Measurements from ENCODE around the gene AAK1.
A peak's percentile ranks its signal among the peaks of the same experiment; 100 is the strongest.

The AAK1 gene

GRCh38 chr2:69549421-69549820 is 94.1 kb downstream of the AAK1 start:
- DNase-seq (ENCODE audit: low read depth) = peak; percentile 64
- TF ChIP-seq, protein P1, sequence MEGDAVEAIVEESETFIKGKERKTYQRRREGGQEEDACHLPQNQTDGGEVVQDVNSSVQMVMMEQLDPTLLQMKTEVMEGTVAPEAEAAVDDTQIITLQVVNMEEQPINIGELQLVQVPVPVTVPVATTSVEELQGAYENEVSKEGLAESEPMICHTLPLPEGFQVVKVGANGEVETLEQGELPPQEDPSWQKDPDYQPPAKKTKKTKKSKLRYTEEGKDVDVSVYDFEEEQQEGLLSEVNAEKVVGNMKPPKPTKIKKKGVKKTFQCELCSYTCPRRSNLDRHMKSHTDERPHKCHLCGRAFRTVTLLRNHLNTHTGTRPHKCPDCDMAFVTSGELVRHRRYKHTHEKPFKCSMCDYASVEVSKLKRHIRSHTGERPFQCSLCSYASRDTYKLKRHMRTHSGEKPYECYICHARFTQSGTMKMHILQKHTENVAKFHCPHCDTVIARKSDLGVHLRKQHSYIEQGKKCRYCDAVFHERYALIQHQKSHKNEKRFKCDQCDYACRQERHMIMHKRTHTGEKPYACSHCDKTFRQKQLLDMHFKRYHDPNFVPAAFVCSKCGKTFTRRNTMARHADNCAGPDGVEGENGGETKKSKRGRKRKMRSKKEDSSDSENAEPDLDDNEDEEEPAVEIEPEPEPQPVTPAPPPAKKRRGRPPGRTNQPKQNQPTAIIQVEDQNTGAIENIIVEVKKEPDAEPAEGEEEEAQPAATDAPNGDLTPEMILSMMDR (IDR thresholded peaks at IDR 0.05; ENCODE audit: low read length, missing control alignments) = no peak

GRCh38 chr2:69547984-69548715 is 95.4 kb downstream of the AAK1 start:
- H3K4me3 ChIP-seq (replicated peaks; ENCODE audit: low read depth, low read length) = no peak overlapping the region
- DNase-seq (ENCODE audit: low read depth) = peak; percentile 43
- TF ChIP-seq, protein P1 (IDR thresholded peaks at IDR 0.05; ENCODE audit: low read length, missing control alignments) = no peak

More at GRCh38 chr2:69549421-69549820, 94.1 kb downstream of the AAK1 start:
- H3K4me3 ChIP-seq (replicated peaks; ENCODE audit: low read depth, low read length) = no peak overlapping the region

DNA sequence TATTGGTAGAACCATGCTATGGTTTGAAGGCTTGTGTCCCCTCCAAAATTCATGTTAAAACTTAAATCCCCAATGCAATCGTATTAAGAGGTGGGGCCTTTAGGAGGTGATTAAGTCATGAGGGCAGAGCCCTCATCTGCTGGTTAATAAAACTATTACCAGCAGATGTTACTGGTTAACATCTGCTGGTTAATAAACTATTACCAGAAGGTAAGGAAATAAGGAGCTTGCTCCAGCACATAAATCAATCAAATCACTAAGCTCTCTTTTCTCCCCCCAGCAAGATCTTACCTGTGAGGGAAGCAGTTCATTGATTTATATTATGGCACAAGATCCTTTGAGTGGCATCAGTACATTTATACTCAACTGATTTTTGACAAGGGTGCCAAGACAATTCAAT is 96.9 kb downstream of the AAK1 start:
- no peak overlapping the region for H3K4me3 ChIP-seq (replicated peaks; ENCODE audit: low read depth, low read length)
- TF ChIP-seq, protein P1 (IDR thresholded peaks at IDR 0.05; ENCODE audit: low read length, missing control alignments) = no peak
- DNase-seq (ENCODE audit: low read depth) = no peak

GRCh38 chr2:69545477-69545932 is 98.0 kb downstream of the AAK1 start:
- TF ChIP-seq, protein P1 (IDR thresholded peaks at IDR 0.05; ENCODE audit: low read length, missing control alignments) = no peak

GRCh38 chr2:69544951-69545350 is 98.6 kb downstream of the AAK1 start:
- no peak overlapping the region for H3K4me3 ChIP-seq (replicated peaks; ENCODE audit: low read depth, low read length)
- TF ChIP-seq, protein P1 (IDR thresholded peaks at IDR 0.05; ENCODE audit: low read length, missing control alignments) = no peak
- DNase-seq (ENCODE audit: low read depth) = peak; percentile 55

More at GRCh38 chr2:69545477-69545932, 98.0 kb downstream of the AAK1 start:
- no peak for DNase-seq (ENCODE audit: low read depth)
- no peak overlapping the region for H3K4me3 ChIP-seq (replicated peaks; ENCODE audit: low read depth, low read length)

GRCh38 chr2:69539549-69539908 is 104.0 kb downstream of the AAK1 start:
- DNase-seq (ENCODE audit: low read depth) = no peak
- no peak overlapping the region for H3K4me3 ChIP-seq (replicated peaks; ENCODE audit: low read depth, low read length)
- TF ChIP-seq, protein P1 (IDR thresholded peaks at IDR 0.05; ENCODE audit: low read length, missing control alignments) = no peak

Measured in fibroblast of pulmonary artery (primary cell).